DMS53 (cell line): Measurements from ENCODE around the gene VEZT.
"Not testable (repeated sequence)": the region's sequence is repeated elsewhere in the genome, so short reads cannot be mapped to it uniquely, and the experiment has no call there.

ENCODE experiments used
- DNase-seq: peaks from one replicate; lab custom pipeline; 2025; lab: John Stamatoyannopoulos, UW

VEZT gene

DNA sequence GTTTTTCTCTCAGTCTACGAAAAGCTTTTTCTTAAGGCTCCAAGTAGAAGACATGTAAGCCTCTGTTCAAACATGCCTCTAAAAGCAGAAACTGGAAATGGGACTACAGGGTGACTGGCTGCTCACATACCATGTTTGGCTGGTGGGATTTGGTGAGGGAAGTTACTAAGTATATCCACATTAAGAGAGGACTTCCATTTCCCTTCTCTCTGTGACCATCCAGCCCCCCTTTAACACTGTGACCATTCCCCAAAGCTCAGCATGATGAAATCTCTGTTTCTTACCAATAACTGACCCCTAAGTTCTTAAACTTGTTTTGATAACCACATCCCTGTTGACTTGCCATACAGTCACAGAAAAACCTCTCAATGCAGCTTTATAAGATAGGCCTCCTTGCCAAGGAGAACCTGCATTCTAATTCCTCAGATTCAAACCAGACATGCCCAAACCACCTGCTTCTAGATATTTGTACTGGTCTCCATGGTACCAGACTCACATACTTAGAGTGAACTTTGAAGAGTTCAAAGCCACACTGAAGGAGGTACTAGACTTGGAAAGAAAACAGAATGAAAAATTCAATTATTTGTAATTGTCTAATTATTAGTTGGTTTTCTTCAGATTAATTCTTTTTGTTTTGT lies 102.2 kb downstream of the VEZT start:
- DNase-seq: peak; percentile 71

DNA sequence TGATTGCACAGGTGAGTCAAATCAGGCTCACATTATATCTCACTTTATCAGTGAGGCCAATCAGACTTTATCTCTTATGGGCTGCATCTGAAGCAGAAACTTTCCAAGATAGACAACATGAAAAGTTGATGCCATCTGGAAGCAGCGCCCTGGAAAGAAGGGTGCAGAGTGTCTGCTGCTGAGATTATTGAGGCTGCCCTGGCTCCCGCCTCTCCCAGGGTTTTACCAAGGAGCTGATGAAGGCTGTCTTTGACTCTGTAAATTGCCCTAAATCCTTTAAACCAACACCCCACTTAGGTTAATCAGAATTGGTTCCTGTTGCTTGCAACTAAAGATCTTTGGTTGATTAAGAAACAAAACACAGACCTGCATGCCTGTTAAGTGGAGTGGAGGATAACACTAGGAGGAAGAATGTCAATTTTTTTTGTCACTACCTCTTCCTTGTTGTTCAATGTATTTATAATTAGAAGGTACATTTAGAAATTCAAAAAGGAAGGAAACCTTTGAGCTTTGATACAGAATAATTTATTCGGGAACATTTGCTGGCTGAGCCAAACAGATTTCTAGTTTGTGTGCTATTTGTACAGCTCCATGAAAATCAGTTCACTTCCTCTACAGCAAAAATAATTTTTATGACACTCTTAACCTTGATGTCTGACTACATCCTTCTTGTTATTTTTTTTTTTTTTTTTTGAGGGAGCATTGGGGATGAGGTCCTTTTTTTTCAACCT lies 104.1 kb downstream of the VEZT start:
- peak; percentile 27 for DNase-seq

DNA sequence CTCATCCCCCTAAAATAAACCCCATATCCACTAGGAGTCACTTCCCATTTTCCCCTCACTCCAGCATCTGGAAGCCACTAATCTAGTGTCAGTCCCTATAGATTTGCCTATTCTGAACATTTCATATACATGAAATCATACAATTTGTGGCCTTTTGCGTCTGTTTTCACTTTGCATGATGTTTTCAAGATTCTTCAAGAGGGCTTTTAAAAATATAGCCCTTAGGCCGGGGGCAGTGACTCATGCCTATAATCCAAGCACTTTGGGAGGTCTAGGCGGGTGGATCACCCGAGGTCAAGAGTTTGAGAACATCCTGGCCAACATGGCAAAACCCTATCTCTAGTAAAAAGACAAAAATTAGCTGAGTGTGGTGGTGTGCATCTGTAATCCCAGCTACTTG lies 104.7 kb downstream of the VEZT start:
- peak; percentile 51 for DNase-seq

DNA sequence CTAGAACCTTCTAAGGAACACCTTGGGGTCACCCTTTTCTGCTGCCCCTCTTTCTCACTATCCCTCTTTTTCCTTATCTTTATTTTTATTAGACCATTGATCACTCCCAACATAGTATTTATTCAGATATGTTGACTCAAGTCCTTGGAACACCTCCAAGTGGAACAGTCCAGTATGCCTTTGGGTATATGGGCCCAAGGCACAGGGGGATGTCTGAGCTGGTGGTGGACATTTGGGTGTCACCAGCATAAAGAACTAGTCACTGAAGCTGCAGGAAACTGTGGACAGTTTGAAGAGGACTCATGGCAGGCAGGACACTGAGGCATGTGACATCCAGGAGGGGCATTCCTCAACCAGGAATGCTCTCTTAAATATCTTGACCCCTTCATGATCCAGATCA lies 105.6 kb downstream of the VEZT start:
- DNase-seq: peak; percentile 45

DNA sequence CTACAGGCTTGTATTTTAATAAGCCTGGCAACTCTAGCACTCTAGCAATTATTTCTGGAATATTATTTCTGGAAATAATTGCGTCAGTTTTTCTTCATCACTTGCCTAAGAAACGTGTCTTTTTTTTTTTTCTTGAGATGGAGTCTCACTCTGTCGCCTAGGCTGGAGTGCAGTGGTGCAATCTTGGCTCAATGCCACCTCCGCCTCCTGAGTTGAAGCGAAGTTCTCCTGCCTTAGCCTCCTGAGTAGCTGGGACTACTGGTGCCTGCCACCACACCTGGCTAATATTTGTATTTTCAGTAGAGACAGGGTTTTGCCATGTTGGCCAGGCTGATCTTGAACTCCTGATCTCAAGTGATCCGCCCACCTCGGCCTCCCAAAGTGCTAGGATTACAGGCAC lies 106.6 kb downstream of the VEZT start:
- not testable (repeated sequence) for DNase-seq

DNA sequence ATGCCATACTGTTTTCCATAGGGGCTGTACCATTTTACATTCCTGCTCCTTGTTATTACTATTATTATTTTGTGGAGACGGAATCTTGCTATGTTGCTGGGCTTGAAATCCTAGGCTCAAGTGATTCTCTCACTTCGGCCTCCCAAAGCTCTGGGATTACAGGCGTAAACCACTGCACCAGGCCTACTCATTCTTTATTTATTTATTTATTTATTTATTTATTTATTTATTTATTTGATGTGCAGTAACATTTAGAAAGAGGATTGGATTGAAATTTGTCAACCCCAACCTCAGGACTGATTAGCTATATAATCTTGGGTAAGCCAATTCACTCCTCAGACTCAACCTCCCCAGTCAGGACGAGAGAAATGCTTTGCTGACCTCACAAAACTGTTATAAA lies 107.9 kb downstream of the VEZT start:
- no peak for DNase-seq

DNA sequence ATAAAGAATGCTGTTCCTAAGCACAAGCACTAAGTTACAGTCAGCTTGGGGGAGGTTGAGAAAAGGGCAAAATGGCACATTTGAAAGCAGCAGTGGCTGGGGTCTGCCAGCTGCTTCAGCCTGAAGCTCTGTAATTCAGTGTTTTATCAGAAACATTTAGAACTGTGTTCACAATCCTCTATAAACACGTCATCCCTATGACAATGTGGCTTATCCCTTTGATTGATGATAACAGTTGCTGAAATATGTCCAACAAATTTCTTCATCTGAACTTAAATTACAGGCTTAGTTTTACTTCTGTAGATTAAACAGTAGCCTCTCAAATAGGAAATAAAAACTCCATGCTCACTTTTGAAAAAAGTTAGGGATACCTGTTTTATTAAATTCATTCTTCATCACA lies 108.8 kb downstream of the VEZT start:
- peak; percentile 41 for DNase-seq

DNA sequence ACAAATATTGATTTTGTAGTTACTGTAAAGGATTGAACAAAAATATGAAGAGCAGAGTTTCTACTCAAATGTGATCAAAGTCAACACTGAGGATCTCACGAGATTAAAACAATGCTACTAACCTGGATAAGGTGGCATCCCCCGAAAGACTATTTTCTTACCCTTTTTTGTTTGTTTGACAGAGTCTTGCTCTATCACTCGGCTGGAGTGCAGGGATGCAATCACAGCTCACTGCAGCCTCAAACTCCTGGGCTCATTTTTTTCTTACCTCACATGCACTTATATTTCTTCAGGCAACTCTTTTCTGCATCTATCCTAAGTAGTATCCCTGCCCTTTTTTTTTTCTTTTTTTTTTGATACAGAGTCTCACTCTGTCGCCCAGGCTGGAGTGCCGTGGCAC lies 109.2 kb downstream of the VEZT start:
- no peak for DNase-seq

DNA sequence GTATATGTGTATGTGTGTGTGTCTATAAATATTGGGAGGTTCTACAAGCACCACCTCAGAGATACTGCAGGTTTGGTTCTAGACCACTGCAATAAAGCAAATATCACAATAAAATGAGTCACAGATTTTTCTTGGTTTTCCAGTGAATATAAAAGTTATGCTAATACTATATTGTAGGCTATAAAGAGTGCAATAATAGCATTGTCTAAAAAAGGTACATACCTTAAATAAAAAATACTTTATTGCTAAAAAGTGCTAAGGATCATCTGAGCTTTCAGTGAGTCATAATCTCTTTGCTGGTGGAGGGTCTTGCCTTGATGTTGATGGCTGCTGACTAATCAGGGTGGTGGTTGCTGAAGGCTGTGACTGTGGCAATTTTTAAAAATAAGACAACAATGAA lies 111.1 kb downstream of the VEZT start:
- DNase-seq: no peak

DNA sequence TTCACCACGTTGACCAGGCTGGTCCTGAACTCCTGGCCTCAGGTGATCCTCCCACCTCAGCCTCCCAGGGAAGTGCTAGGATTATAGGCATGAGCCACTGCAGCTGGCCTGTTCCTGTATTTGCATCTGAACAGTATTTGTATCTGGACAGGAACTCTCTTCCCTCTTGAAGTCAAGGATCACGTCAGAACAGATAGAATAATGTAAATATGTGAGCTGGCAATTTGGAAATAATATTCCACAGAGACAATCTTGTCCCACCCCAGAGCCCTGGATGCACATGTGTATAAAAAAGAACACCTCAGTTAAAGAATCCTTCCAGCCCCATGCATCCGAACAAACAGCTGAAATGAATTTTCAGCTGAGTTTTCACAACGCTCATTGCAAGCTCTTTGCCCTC lies 118.3 kb downstream of the VEZT start:
- DNase-seq: peak; percentile 77

DNA sequence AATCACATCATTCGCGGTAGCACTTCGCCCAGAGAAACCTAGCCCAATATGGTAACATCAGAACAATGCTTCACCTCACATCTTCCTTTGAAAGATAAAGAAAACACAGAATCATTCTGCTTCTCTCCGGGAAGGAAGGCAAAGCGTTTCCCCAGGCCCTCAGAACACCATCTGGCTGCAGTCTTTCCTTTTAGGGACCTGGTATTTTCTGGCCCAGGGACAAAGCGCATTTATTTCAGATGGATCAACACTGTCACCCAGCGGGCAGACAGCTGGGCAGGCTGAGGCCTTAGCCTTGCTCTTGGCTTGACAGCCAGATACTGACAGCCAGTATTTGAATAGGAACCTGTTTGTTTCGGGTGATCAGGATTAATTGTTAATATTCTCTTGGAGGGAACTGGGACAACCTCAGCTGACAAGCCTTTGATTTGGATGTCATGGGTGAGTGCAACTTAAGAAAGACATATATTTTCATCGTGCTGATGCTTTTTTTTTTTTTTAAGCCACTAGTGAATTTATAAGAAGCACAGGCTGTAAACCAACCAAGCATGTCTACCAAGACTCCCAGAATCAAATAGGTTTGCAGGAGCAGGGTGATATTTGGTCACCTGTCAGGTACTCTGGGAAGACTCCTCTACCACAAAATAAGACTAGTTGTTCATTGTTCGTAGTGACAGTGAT lies 118.9 kb downstream of the VEZT start:
- DNase-seq: peak; percentile 97

DNA sequence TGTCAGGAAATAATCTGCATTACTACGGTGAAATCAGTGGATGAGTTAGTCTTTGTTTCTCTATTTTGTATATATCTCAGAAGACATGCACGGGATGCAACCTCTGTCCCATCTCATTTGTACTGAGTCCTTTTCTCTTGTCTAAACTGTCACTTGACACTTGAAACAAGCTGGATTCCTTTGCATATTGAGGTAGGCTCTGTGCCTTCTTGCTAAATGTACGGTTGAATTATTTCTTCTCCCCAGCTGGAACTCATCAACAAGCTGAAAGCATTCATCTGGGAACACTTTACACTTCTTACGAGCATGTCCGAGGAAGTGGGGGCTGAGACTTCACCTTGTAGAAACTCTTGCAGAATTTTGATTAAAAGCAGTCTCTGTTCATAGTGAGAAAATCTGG lies 119.5 kb downstream of the VEZT start:
- DNase-seq: no peak

DNA sequence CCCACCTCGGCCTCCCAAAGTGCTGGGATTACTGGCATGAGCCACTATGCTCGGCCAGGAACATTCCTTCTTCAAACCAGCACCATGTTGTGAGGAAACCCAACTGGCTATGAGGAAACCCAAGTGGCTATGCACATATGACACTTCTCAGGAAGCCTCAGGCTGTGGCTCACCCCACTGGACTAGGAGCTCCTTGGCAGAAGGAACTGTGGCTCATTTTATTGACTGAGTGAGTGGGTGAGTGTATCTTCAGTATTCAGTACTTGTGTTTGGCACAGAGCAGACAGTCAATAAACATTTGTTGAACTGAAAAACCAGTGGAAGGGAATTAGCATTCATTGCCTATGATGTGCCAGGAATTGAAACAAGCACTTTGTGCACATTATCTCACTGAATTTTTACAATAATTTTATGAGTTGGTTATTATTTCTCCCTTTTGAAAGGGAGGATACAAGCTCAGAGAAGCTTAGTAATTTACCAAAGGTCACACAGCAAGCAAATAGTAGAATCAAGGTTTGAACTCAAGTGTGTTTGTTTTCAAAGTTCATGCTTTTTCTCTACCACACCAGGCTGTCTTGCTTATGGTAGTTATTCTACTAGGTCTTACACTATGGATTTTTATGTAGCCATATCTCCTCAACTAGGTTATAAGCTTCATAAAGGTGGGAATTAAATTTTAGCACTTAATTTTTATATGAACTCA lies 121.6 kb downstream of the VEZT start:
- DNase-seq: no peak

DNA sequence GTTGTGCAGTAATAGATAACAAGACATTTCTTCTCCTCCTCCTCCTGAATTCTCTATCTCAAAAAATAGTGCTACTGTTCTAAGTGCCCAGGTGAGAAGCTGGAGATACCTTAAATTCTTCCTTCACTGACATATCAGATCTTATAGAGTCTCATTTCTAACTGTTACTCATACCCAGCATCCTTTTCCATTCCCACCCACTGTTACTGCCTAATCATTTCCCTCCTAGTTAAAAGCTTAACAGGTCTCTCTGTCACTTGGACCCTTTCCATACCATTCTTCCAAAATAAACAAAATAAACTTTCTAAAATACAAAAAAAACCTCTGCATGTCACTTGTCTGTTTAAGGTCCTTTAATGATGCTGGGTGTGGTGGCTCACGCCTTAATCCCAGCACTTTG lies 124.4 kb downstream of the VEZT start:
- no peak for DNase-seq

DNA sequence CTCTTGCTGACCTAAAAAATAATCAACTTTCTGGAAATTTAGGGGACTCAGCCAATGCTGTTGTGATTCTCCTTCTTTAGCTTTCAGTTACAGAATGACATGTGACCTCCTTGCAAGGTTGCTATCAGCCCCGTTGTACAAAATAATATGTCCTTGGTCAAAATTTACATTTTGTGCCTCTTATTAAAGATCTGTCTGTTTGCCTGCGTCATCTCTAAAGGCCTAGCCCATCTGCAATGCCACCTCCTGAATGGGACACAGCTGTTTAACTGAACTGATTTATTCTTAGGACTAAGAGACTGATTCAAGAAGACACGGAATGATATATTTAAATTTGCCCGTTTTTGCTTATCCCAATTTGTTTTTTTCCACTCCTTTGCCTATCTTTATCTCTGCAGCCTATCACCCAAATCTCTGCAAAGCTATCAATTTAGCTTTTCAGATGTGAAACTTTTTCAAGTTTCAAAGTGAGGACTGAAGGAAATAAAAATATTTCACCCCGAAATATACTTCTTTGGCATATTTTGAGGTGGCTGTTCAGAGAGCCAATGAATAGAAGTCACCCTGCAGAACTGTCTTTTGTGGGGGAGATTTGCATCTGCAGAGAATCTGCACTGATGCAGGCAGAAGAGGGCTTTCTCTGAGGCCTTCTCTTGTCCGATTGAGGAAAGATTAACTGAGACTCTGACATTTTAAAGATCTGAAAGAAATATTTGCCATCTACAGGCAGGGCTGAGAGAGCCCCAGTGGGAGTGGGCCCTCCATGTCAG lies 126.0 kb downstream of the VEZT start:
- DNase-seq: no peak

DNA sequence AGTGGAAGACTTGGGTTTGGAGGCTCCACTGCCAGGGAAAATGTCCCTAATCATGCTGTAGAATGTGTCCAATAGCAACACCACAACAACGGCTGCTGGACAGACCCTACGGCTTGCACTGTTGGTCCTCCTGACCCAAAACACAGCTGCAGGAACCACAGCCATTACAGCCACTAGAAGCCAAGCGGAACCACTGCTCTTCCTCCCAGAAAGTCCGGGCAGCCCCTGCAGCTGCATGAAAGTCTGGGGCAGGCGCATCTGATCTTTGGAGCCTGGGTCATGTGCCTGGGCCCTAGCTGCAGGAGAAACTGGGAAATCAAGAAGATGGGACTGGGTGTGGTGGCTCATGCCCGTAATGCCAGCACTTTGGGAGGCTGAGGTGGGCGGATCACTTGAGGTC lies 131.7 kb downstream of the VEZT start:
- no peak for DNase-seq

DNA sequence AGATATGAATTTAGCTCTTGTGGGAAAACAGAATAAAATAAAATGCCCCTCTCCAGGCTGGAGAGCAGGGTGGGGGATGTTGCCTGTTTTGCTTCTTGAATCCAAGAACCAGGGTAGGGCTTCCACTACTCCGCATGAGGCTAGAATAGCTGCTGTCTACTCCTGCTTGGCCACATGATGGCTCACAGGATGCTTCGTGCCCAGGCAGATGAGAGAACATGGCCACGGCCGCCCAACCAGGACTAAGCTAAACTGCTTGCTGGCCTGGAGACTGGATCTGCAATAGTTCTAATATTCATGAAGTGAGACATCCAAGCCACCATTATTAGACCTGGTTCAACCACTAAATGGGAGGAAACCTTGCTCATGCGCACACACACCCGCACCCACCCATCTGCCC lies 134.1 kb downstream of the VEZT start:
- DNase-seq: no peak
